Measurements from ENCODE around the gene TNFRSF19. TPM values are rescaled to one million over a fixed set of nuclear protein-coding genes. Genes with fewer than 3 reads are reported as not detected.
A peak's percentile ranks its signal among the peaks of the same experiment; 100 is the strongest.

Gene TNFRSF19
- total and polyA plus RNA-seq, 2 of the 8 experiments (the other 6 are each of a cell fraction or from before 2014, with no cell fraction given), result 0.50 to 0.95 TPM

- Histone ChIP-seq H2BK5ac (ENCODE audit: low read depth, low read length) (no peak overlapping the region), H2AK5ac (ENCODE audit: low read depth, low read length) (no peak overlapping the region), H4K5ac (ENCODE audit: insufficient read length, low read depth, low read length) (no peak overlapping the region), H2BK20ac (ENCODE audit: low read length) (no peak overlapping the region), H3K9ac (replicated peaks in 1 of 4; ENCODE audit: extremely low read depth in 1 of 4, low read depth in 3 of 4, low read length in 3 of 4) (no peak overlapping the region), H3K9me3 (ENCODE audit: insufficient read depth in 2 of 2, low read depth in 1 of 2, low read length in 1 of 2) (no peaks in the 10 kb centered on the region), H3K27me3 (replicated peaks in 1 of 4; ENCODE audit: control insufficient read depth in 3 of 4, extremely low read depth in 1 of 4, insufficient read depth in 3 of 4, low read length in 3 of 4) (no peaks in the 10 kb centered on the region), H3K4me1 (replicated peaks in 1 of 4; ENCODE audit: control insufficient read depth in 3 of 4, insufficient read depth in 4 of 4, low read length in 3 of 4) (peaks cover 0 to 24% (median 18%) of the 10 kb centered on the region in 4 experiments; a peak in 5 of 7 replicates), H2BK15ac (ENCODE audit: low read length) (no peak overlapping the region), H3K18ac (ENCODE audit: extremely low read depth, low read length) (peak overlapping the region; percentile 49; the same call in 1 of the 2 replicates), H3K23me2 (ENCODE audit: low read depth, low read length) (no peaks in the 10 kb centered on the region), H3K56ac (replicated peaks; ENCODE audit: insufficient read length, low read depth, low read length) (no peak overlapping the region), H2BK120ac (replicated peaks; ENCODE audit: low read depth, low read length) (no peak overlapping the region), H3K14ac (ENCODE audit: insufficient read length) (no peak overlapping the region), H3K4me2 (ENCODE audit: insufficient read depth in 1 of 2, low read depth in 2 of 2, low read length in 2 of 2) (peak overlapping the region; percentile 47 to 56), H3K4me3 (ENCODE audit: extremely low read depth in 1 of 4, insufficient read depth in 2 of 4, low read depth in 3 of 4, low read length in 4 of 4) (peak overlapping the region in 1 of 4 experiments; percentile 43; a peak in 1 of 8 replicates), H4K20me1 (replicated peaks in 1 of 2; ENCODE audit: control insufficient read depth in 1 of 2, insufficient read depth in 2 of 2, low read length in 2 of 2) (no peaks in the 10 kb centered on the region), H2BK12ac (ENCODE audit: low read depth, low read length) (no peak overlapping the region), H4K91ac (replicated peaks; ENCODE audit: insufficient read length, low read length) (no peak overlapping the region), H3K36me3 (ENCODE audit: control insufficient read depth in 2 of 4, insufficient read depth in 4 of 4, low read length in 3 of 4) (no peaks in the 10 kb centered on the region), H3K79me2 (ENCODE audit: control insufficient read depth in 1 of 2, insufficient read depth in 2 of 2, low read length in 2 of 2) (no peaks in the 10 kb centered on the region), H3K27ac (ENCODE audit: low read depth, low read length) (no peak overlapping the region), H3K4ac (replicated peaks; ENCODE audit: insufficient read length, low read depth, low read length) (no peak overlapping the region), H3K23ac (ENCODE audit: insufficient read length) (no peak overlapping the region), H4K8ac (ENCODE audit: extremely low read depth, insufficient read depth, low read length) (no peak overlapping the region), H2AFZ (ENCODE audit: low read length) (no peak overlapping the region), H3K79me1 (ENCODE audit: low read depth, low read length) (no peaks in the 10 kb centered on the region)
- CTCF ChIA-PET (ENCODE audit: partially characterized antibody), result interaction anchor here (1.8 kb wide), 1 partner anchor 14 kb away, joined by 5 read pairs; no protein-coding TSS in a partner anchor
- 67% methylated on average over 1 of the region's 1 CpG; no CpG with 5 or more reads in 1 of the 2 experiments for WGBS, 2 experiments (ENCODE audit: extremely low coverage in 1 of 2, insufficient coverage in 1 of 2, insufficient read length in 1 of 2, insufficient replicate concordance in 2 of 2, low coverage in 1 of 2, low lambda C conversion rate in 2 of 2, missing lambda C conversion rate in 1 of 2)
- POLR2A ChIA-PET (ENCODE audit: partially characterized antibody), result no interaction called here
- peak; percentile 57 for TF ChIP-seq CEBPB (IDR thresholded peaks at IDR 0.05; ENCODE audit: low read depth, low read length)
- TF ChIP-seq PHF8 (conservative IDR thresholded peaks at IDR 0.05; ENCODE audit: low read depth, low read length), result no peak
- FAIRE-seq (peak; percentile 42), DNase-seq (ENCODE audit: low read depth in 1 of 2, low spot score in 2 of 2) (no peak)
These were observed 61.9 kb downstream of the TNFRSF19 start for GRCh38 chr13:23632048-23632582.
